ENCODE measurements around the gene CDK5R2.

CDK5R2 gene

GRCh38 chr2:218961651-218962570 is 2.4 kb downstream of the CDK5R2 start:
- DNase-seq (ENCODE audit: low spot score): no peak

GRCh38 chr2:218962859-218963492 is 3.5 kb downstream of the CDK5R2 start:
- DNase-seq (ENCODE audit: low spot score): peak; percentile 75

DNA sequence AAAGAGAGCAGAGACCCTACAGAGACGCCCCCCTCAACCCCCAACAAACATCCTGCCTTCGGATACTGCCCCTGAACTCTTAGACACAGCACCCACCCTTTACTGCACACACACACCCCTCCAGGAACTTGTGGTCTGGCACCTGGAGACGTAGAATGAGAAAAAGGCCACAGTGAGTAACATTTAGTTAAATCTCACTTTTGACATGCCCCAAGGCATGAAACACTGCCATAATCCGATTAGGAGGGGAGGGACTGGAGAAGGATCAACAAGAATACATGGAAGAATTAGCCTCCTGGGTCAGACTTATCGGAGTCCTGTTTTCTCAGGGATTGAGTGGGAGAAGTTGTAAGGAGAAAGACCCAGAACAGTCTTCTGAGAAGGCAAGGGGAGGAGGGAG is 4.1 kb downstream of the CDK5R2 start:
- no peak for DNase-seq (ENCODE audit: low spot score)

GRCh38 chr2:218964041-218964771 is 4.7 kb downstream of the CDK5R2 start:
- peak; percentile 61 for DNase-seq (ENCODE audit: low spot score)

- no peak for DNase-seq (ENCODE audit: low spot score)
Measured at GRCh38 chr2:218970894-218971293, 11.4 kb downstream of the CDK5R2 start.

- DNase-seq (ENCODE audit: low spot score): no peak
Measured at GRCh38 chr2:218975060-218975777, 15.8 kb downstream of the CDK5R2 start.

DNA sequence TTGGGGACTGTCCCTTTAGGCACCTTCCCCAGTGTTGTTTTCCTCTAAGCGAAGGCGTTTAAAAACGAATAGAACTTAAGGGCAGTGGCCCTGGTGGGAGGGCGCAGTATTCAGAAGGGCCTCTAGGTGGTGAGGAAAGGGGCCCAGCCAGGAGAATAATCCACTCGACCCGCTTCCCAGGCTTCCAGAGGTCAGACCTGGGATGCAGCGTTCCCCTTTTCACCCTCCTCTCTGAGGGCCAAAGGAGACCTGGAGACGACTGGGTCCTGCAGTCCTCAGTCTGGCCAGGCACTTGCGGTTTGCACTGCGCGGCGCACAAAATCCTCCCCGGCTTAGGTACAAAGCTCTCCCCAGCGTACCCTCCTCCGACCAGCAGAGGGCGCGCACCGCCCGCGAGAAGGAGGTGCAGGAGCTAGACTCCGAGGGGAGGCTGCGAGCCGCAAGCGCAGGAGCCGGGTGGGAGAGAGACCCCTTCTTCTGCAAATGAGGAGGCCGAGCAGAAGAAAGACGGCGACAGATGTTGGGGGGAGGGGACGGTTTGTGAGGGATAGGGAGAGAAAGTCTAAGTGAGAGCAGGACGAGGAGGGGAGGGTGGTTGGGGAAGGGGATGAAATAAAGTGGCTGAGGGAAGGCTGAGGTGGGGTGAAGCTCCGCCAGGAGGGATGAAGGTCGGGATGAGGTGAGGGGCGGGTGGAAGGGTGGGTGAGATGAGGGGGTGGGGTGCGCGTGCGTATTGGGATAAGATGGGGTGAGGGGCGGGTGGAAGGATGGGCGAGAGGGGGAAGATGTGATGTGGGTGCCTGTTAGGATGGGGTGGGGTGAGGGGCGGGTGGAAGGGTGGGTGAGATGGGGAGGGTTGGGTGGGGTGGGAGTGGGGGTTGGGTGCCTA is 20.6 kb downstream of the CDK5R2 start:
- DNase-seq (ENCODE audit: low spot score): peak; percentile 71

DNA sequence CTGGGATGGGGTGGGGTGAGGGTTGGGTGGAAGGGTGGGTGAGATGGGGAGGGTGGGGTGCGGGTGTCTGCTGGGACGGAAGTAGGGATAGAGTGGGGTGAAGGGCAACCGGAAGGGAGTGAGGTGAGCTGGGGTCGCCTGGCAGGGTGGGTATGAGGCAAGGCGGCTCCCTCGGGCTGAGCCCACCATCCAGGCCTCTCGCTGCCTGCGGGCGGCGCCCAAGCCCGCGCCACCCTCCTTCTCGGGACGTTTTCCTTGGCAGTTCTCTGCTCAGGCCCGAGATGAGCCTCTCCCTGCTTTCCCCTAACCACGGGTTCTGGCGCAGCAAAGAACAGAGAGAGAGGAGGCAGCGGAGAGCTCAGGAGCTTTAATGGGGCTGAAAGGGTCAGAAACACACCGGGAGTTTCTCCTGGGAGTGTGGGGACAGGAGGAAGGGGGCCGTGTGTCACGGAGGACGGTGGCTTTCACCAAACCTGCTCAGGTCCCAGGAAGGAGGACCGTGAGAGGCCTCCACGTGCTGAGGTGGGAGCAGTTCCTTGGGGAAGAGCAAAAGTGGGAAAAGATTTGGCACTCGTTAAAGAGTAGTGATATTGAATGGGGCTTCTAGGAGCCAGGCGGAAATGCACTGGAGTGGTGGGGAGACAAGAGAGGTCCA is 21.4 kb downstream of the CDK5R2 start:
- DNase-seq (ENCODE audit: low spot score): no peak

GRCh38 chr2:218981390-218981880 is 22.0 kb downstream of the CDK5R2 start:
- DNase-seq (ENCODE audit: low spot score): no peak

GRCh38 chr2:218981881-218982585 is 22.6 kb downstream of the CDK5R2 start:
- peak; percentile 70 for DNase-seq (ENCODE audit: low spot score)

DNA sequence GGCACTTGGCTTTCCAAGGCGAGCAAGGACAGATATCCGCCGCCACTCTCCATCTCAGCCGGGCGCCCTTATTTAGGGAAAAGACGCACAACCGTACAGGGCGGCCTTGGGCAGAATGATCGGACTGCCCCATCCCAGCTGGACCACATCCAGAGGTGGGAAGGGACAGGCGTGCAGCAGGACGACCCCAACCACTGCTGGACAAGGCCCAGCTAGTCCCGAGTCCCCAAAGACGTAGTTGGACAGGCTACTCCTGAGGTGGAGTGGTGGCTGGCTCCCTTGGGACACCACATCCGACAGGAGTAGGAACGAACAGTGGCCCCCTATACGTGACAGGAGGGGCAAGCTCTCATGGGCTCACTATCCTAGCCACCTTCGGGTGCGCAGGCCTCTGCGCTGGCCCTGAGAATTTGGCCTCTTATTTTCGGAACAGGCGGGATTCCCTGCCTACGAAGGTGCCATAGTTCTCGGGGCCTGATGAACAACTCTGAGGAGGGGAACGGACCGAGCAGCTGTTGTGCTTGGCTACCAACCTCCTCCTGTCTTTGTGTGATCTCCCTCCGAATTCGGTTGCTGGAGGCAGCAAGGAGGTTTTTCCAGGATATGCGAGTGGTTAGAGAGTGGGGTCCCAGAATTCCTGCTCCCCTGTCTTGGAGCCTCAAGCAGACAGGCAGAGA is 23.3 kb downstream of the CDK5R2 start:
- DNase-seq (ENCODE audit: low spot score): no peak

DNA sequence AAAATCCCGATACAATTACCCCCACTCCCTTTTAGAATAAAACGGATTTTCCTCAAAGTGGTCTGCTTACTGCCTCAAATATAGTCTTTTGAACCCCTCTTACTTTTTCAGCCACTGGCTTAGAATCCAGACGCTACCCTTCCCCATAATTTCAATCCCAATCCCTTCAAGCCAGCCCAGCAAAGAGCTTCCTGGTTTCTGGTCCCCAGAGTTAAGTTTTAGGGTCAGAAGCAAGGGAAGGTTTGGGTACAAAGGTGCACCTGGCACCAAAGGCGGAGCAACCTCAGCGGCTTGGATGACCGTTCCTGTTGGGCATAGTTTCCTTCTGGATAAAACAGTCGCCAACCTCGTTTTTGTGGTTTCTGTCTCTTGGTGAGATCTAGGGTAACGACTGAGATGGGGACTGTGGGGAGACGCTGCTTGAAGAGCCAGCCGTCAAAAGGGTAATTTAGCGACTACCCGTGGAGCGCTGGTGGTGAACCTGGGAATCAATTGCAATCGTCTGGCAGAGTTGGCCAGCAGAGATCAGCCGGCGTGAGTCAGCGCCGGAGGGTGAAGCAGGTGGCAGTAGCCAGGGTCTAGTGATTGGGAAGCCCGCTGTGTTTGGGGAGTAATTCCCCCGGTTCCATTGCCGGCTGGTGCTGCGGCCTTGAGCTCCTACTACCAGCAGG is 23.9 kb downstream of the CDK5R2 start:
- no peak for DNase-seq (ENCODE audit: low spot score)

GRCh38 chr2:218983934-218984238 is 24.4 kb downstream of the CDK5R2 start:
- no peak for DNase-seq (ENCODE audit: low spot score)

DNA sequence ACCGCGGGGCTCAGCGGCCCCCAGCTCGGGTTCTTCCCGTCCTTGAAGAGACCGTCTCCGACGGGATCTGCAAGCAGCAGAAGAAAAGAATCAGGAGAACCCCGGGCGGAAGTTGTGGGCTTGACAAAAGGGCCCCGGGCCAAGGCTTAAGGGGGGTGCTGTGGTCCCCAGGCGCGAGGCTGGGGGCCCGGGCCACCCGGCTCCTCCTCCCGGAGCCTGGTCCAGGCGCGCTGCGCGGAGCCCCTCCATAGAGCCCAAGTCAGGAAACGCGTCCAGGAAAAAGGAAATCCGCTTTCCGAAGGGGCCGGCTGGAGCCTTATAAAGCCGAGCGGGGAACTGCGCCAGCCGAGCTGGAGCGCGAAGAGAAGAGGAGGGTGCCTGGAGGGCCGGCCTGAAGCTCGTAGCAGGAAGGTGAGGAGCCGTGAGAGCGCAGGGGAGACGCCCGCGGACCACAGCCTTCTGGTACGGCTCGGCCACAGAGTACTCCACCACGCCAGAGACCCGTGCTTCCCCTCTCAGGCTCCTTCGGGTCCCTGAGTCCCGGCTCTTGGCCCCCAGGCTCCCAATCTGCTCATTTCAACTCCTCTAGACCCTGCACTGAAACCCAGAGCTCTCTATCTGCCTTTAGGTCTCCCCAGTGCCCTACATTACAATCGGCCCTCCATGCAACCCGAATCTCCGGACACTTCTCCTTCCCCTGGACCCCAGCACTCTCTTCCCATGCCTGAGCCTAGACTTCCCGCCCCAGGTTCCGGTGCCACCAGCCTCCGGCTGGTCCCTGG is 25.0 kb downstream of the CDK5R2 start:
- DNase-seq (ENCODE audit: low spot score): no peak

- DNase-seq (ENCODE audit: low spot score): no peak
Measured at GRCh38 chr2:218985021-218985324, 25.5 kb downstream of the CDK5R2 start, which contains the start of gene FEV. FEV (minus strand) TSS chr2:218985184; CDS start chr2:218985075, 109 bp downstream.

DNA sequence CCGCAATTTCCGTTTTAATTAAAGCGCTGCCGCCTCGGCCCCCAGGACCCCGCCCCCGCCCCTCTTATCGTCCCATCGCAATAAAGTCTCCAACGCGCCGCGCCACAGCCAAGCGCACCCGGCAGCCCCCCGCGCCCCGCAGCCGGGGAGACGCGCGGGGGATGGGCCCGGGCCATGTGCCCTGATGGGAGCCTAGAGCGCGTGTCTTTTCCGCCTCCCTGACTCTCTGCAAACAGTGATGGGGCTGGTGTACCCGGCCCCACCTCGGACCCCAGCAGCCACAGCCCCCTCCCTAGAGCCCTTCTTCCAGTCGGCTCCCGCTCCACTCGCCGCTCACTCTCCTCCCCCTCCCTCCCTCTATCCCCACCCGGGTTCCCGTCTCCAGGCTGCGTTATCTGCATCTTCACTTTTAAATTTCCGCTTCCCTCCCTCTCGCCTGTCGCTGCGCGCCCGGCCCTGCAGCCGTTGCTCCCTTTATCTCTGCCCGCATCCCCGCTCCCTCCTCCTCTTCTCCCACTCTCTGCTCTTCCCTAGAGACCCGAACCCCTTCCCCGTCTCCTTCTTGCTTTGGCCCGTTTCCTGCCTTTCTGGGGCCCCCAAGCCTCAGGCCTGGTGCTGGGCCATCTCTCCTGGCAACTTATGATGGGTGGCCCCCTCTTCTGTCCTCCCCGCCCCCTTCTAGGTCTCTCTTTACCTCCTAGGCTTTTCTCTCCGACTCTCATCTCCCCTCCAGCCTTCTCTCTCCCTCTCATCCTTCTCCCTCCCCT is 26.0 kb downstream of the CDK5R2 start:
- DNase-seq (ENCODE audit: low spot score): no peak

DNA sequence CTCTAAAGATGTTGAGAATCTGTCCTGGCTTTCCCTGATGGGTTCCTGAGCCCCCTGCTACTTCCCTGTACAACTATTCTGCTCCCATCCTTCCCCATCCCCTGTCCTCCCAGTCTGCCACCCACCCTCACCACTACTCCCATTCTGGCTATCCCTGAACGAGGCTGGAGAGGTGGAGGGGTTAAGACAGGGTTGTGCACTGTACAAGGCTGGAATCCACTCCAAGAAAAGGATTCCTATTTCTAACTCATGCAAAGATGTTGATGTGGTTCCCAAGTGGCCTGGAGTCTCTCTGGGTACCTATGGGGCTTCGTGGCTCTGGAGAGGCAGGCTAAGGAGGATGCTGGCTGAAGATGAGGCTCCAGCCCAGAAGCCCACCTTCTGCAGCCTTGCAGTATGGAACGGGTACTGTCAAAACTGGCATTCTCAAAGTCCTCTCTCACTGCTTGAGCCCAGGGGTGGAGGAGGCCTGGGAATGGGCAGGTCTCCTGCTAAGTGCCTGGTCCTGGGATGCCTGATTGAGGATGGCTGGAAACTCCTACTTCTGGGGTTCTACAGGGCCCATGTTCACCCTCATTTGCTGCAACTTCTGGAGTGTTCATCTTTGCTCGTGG is 26.8 kb downstream of the CDK5R2 start:
- no peak for DNase-seq (ENCODE audit: low spot score)
